Stimulated activated naive CD8-positive, alpha-beta T cell treated with anti-CD3 and anti-CD28 coated beads, Interleukin-15, Interleukin-2, amounts not matched to agents 100 U/mL and 50 U/mL, for 24 hours (primary cell): ENCODE results near the gene MDK.
A peak's percentile ranks its signal among the peaks of the same experiment; 100 is the strongest.

ENCODE experiments used
- ATAC-seq: fragments of 150-1000 bp; cut with Tn5 transposase; one replicate; pipeline ENCODE4 v1.10.0; 2021
- DNase-seq: peaks from one replicate; pipeline ENCODE4 v3.0.0; 2021

Gene MDK

GRCh38 chr11:46404476-46405017 is 23.1 kb downstream of the MDK start:
- DNase-seq (no peak), ATAC-seq (no peak)

GRCh38 chr11:46407635-46408034 is 26.2 kb downstream of the MDK start:
- no peak for ATAC-seq
- no peak for DNase-seq

GRCh38 chr11:46408407-46408986 is 27.0 kb downstream of the MDK start:
- DNase-seq (no peak), ATAC-seq (peak; percentile 23)

GRCh38 chr11:46410021-46410420 is 28.6 kb downstream of the MDK start:
- DNase-seq (no peak), ATAC-seq (no peak)

GRCh38 chr11:46413760-46414465 is 32.4 kb downstream of the MDK start:
- ATAC-seq (no peak), DNase-seq (no peak)

- DNase-seq = no peak
- ATAC-seq = no peak
Observed at GRCh38 chr11:46414466-46414796, 33.0 kb downstream of the MDK start.

- DNase-seq (no peak), ATAC-seq (no peak)
Observed at GRCh38 chr11:46414879-46415278, 33.4 kb downstream of the MDK start.

GRCh38 chr11:46417711-46418110 is 36.2 kb downstream of the MDK start:
- no peak for ATAC-seq

GRCh38 chr11:46418751-46419150 is 37.3 kb downstream of the MDK start:
- no peak for DNase-seq
- no peak for ATAC-seq

More at GRCh38 chr11:46417711-46418110, 36.2 kb downstream of the MDK start:
- DNase-seq = no peak

GRCh38 chr11:46420513-46420912 is 39.0 kb downstream of the MDK start:
- DNase-seq (no peak), ATAC-seq (peak; percentile 93)

- ATAC-seq (no peak), DNase-seq (no peak)
Observed at GRCh38 chr11:46421257-46421880, 39.9 kb downstream of the MDK start.

- ATAC-seq (no peak), DNase-seq (no peak)
Observed at GRCh38 chr11:46422588-46422987, 41.1 kb downstream of the MDK start.

GRCh38 chr11:46426233-46426991 is 44.9 kb downstream of the MDK start:
- ATAC-seq (no peak), DNase-seq (no peak)

- DNase-seq = no peak
- ATAC-seq = no peak
Observed at GRCh38 chr11:46427364-46427763, 45.9 kb downstream of the MDK start.

GRCh38 chr11:46429717-46430116 is 48.2 kb downstream of the MDK start:
- ATAC-seq (no peak), DNase-seq (no peak)

- DNase-seq (no peak), ATAC-seq (no peak)
Observed at GRCh38 chr11:46431211-46431610, 49.7 kb downstream of the MDK start.
